Measurements from ENCODE around the gene CXCL8. TPM values are rescaled to one million over a fixed set of nuclear protein-coding genes. Genes with fewer than 3 reads are reported as not detected.

Gene CXCL8
- total and polyA plus RNA-seq, 2 of the 8 experiments (the other 6 are each of a cell fraction or from before 2014, with no cell fraction given): not detected

- TF ChIP-seq CHD7 (IDR thresholded peaks at IDR 0.05; ENCODE audit: insufficient replicate concordance, low read length) (no peak), FOSL1 (IDR thresholded peaks at IDR 0.05; ENCODE audit: insufficient read depth, low read depth, low read length) (no peak)
These were observed 30.8 kb upstream of the CXCL8 start (continued) for GRCh38 chr4:73709451-73710033.

Data from H1 (cell line).